Measurements from ENCODE around the gene TOX4.

Gene TOX4

GRCh38 chr14:21506557-21506956 lies 29.6 kb downstream of the TOX4 start:
- Histone ChIP-seq H3K27ac (no peak overlapping the region), H3K36me3 (replicated peaks) (peaks cover 19% of the 10 kb centered on the region), H3K27me3 (replicated peaks) (no peaks in the 10 kb centered on the region), H3K4me3 (ENCODE audit: low read depth, low read length) (no peak overlapping the region)
- in situ Hi-C loops (cut with HindIII; ENCODE audit: low pct_ligation_motif_present, low sequenced_read_pairs): no loop called here
- no peak for DNase-seq
- TF ChIP-seq CTCF (IDR thresholded peaks at IDR 0.05; ENCODE audit: low read depth, low read length, missing control alignments): no peak

DNA sequence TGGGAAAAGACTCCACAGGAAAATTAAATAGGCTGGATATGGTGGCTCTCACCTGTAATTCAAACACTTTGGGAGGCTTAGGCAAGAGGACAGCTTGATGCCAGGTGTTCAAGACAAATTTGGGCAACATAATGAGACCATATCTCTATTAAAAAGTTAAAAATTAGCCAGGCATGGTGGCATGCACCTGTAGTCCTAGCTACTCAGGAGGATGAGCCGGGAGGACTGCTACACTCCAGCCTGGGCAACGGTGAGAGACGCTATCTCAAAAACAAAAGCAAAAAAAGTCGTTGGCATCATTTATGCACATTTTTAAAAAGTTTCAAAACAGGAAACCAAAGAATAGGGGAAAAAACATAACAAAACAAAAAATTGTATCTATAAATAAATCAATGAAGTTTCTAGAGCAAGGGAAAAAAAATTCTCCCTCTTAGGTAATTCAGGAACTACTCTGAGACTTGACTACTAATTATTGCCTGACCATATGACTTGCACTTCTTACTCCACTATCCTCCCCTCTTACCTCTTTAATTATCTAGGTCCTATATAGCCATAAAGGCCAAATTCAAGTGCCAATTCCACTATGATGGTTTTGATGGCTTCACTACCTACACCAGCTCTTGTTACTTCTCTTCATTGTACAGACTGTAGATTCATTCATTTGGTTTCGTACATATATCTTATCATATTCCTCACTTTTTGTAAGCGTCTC lies 32.6 kb downstream of the TOX4 start:
- no peak for TF ChIP-seq CTCF (IDR thresholded peaks at IDR 0.05; ENCODE audit: low read depth, low read length, missing control alignments)
- no peak overlapping the region for H3K27ac ChIP-seq
- peaks cover 4% of the 10 kb centered on the region for H3K36me3 ChIP-seq (replicated peaks)
- H3K27me3 ChIP-seq (replicated peaks): no peaks in the 10 kb centered on the region
- H3K4me3 ChIP-seq (ENCODE audit: low read depth, low read length): peak overlapping the region; percentile 97
- no peak for DNase-seq
- in situ Hi-C loops (cut with HindIII; ENCODE audit: low pct_ligation_motif_present, low sequenced_read_pairs): no loop called here

GRCh38 chr14:21510735-21511657 lies 34.0 kb downstream of the TOX4 start, which contains the start of gene METTL3:
Gene METTL3, minus strand, starts transcription at chr14:21511340. Its CDS starts 117 bp downstream, at chr14:21511223.
- no peak for TF ChIP-seq CTCF (IDR thresholded peaks at IDR 0.05; ENCODE audit: low read depth, low read length, missing control alignments)
- in situ Hi-C loops (cut with HindIII; ENCODE audit: low pct_ligation_motif_present, low sequenced_read_pairs): no loop called here
- H3K36me3 ChIP-seq (replicated peaks): peaks cover 4% of the 10 kb centered on the region
- H3K4me3 ChIP-seq (ENCODE audit: low read depth, low read length): peak within 1 kb of the TSS; percentile 97
- H3K27me3 ChIP-seq (replicated peaks): no peaks in the 10 kb centered on the region
- H3K27ac ChIP-seq: peak within 1 kb of the TSS; percentile 87
- peak; percentile 100 for DNase-seq

GRCh38 chr14:21514341-21514740 lies 37.3 kb downstream of the TOX4 start:
- in situ Hi-C loops (cut with HindIII; ENCODE audit: low pct_ligation_motif_present, low sequenced_read_pairs): no loop called here
- Histone ChIP-seq H3K27ac (no peak overlapping the region), H3K27me3 (replicated peaks) (no peaks in the 10 kb centered on the region), H3K4me3 (ENCODE audit: low read depth, low read length) (no peak overlapping the region), H3K36me3 (replicated peaks) (no peaks in the 10 kb centered on the region)
- DNase-seq: no peak
- TF ChIP-seq CTCF (IDR thresholded peaks at IDR 0.05; ENCODE audit: low read depth, low read length, missing control alignments): no peak

DNA sequence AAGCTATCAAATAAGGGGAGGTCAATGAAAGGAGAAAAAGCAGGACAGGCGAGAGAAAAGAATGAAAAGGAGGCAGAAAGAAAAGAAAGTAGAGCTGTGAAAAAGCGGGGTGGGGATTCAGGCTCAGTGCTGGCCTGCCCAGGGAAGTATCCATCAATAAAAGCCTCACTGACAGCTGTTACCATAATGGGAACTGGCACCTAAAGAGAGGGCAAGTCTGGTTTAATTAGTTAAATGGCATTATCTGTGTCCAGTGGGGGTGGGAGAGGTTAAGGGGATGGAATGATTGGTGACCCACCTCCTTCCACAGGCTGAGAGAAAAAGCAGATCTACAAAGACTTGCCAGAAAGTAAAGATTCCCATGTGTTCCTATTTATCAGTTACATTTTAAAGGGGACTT lies 41.7 kb downstream of the TOX4 start:
- TF ChIP-seq CTCF (IDR thresholded peaks at IDR 0.05; ENCODE audit: low read depth, low read length, missing control alignments): no peak
- no peak overlapping the region for H3K27ac ChIP-seq
- in situ Hi-C loops (cut with HindIII; ENCODE audit: low pct_ligation_motif_present, low sequenced_read_pairs): no loop called here
- H3K27me3 ChIP-seq (replicated peaks): no peaks in the 10 kb centered on the region
- H3K36me3 ChIP-seq (replicated peaks): no peaks in the 10 kb centered on the region
- H3K4me3 ChIP-seq (ENCODE audit: low read depth, low read length): no peak overlapping the region
- DNase-seq: no peak

Data from brain microvascular endothelial cell (primary cell).